AG04450 (cell line): ENCODE data around the gene COG4. TPM values are rescaled to one million over a fixed set of nuclear protein-coding genes. Genes with fewer than 3 reads are reported as not detected.

Experiments used
- CTCF ChIA-PET: fragments of 300-600, 350-600 bp; formaldehyde crosslinking; extraction: SDS; loops from one replicate; lab custom pipeline; 2022; ENCODE audit warnings: antibody characterized with exemption, inconsistent platforms; lab: Charles Lee
- POLR2A ChIA-PET: fragments of 350-600 bp; formaldehyde crosslinking; extraction: SDS; loops from one replicate; lab custom pipeline; 2021; ENCODE audit warnings: antibody characterized with exemption, inconsistent platforms; lab: Yijun Ruan, JAX
- DNase-seq: peaks from one replicate; pipeline ENCODE4 v3.0.0-alpha.2; 2011; ENCODE audit warnings: low read depth, low spot score
- H3K27ac ChIP-seq: one replicate; pipeline ENCODE4 v1.5.1; 2012; ENCODE audit warnings: low read depth, low read length, control low read depth
- H3K27me3 ChIP-seq: one replicate; pipeline ENCODE4 v1.6.0; 2012; ENCODE audit warnings: low read length; ENCODE audit not compliant: control insufficient read depth, insufficient read depth
- H3K4me3 ChIP-seq: 2 replicates; pipeline ENCODE4 v1.5.1; 2011; ENCODE audit warnings: mild to moderate bottlenecking, low read depth, low read length, control low read depth
- H3K9me3 ChIP-seq: 2 replicates; pipeline ENCODE4 v1.5.1; 2012; ENCODE audit warnings: low read length; ENCODE audit not compliant: control insufficient read depth, insufficient read depth
- CTCF ChIP-seq: IDR thresholded peaks from 2 replicates; pipeline ENCODE4 v1.5.1; 2011; ENCODE audit warnings: low read depth, low read length, control low read depth, inconsistent platforms
- polyA plus RNA-seq: library from polyadenylated mRNA; depleted of rRNA; stranded (reverse); fragments of >200 nt; gene quantifications from 2 replicates; pipeline ENCODE4 v1.2.3, GENCODE V29; 2011

COG4 gene
- polyA plus RNA-seq, 1 experiment, result 51.8 TPM

DNA sequence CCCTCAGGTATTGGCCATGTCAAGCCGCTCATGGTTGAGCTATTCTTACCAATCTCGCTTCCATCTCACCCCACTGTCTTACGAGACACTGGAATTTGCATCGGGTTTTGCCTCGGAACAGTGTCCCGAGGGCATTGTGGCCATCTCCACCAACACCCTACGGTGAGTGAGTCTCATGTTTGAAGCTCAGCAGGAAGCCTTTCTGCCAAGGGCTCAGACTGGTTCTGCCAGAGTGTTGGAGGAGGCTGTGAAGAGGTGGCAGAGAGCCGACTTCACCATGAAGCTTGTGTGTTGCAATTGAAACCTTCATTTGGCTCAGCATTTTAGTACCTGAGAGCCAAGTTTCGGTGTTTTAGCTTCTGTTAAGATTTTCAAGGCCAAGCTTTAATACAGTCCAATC, 38.3 kb upstream of the COG4 start:
- no peak for DNase-seq
- Histone ChIP-seq H3K9me3 (no peaks in the 10 kb centered on the region), H3K27ac (no peak overlapping the region), H3K27me3 (no peaks in the 10 kb centered on the region), H3K4me3 (no peak overlapping the region)
- CTCF ChIA-PET, result interaction anchor here (1.3 kb wide), 1 partner anchor 92 kb away, joined by 4 read pairs; no protein-coding TSS in a partner anchor
- no peak for TF ChIP-seq CTCF
- POLR2A ChIA-PET, result interaction anchor here (0.9 to 1.0 kb wide), 2 partner anchors 9 to 10 kb away, joined by 3 read pairs; no protein-coding TSS in a partner anchor

DNA sequence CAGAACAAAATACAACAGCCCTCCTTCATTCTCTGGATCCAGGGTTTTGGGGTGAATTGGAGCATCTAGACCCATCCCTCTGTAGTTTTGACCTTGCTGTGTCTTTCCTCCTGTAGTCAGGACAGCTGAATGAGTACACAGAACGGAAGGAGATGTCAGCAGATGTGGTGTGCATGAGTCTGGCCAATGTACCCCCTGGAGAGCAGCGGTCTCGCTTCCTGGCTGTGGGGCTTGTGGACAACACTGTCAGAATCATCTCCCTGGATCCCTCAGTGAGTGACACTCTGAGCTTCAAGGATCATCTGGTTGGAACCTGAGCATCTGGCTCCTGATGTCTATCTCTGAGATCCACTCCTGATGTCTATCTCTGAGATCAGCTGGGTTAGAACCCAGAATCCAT, 32.7 kb upstream of the COG4 start:
- CTCF ChIA-PET, result no interaction called here

DNA sequence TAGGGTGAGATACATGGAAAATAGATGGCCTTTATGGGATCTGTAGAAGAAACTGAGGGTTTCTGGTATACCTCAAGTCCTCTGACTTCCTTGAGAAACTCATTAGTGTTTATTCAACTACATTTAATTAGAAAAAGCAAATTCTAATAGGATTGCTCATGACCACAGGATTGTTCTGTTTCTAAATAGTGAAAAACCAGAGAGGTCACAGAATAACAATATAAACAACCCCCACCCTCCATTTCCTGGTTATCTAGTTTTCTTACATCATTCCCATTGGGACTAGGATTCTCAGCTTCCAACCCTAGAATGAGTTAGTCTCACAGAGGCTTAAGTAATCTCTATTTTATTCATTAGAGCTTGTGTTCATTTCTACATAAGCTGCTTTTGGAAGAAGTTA, 30.3 kb upstream of the COG4 start:
- no peaks in the 10 kb centered on the region for H3K9me3 ChIP-seq
- TF ChIP-seq CTCF, result no peak
- H3K4me3 ChIP-seq, result no peak overlapping the region
- H3K27me3 ChIP-seq, result no peaks in the 10 kb centered on the region
- ChIA-PET POLR2A (interaction anchor here (0.6 to 2.4 kb wide), 7 partner anchors 8 to 208 kb away, joined by 3 to 22 read pairs (median 5); no protein-coding TSS in a partner anchor), CTCF (interaction anchor here (1.7 to 3.9 kb wide), 4 partner anchors 24 to 217 kb away, joined by 6 to 15 read pairs (median 8); no protein-coding TSS in a partner anchor)
- peak; percentile 85 for DNase-seq
- peak overlapping the region; percentile 94 for H3K27ac ChIP-seq

More for the DNA sequence above, 32.7 kb upstream of the COG4 start:
- Histone ChIP-seq H3K27ac (no peak overlapping the region), H3K9me3 (no peaks in the 10 kb centered on the region), H3K4me3 (no peak overlapping the region), H3K27me3 (no peaks in the 10 kb centered on the region)
- no peak for DNase-seq
- POLR2A ChIA-PET, result no interaction called here
- TF ChIP-seq CTCF, result no peak

- no peak for DNase-seq
- ChIA-PET CTCF (interaction anchor here (1.7 to 3.9 kb wide), 3 partner anchors 23 to 218 kb away, joined by 6 to 15 read pairs (median 9); no protein-coding TSS in a partner anchor), POLR2A (interaction anchor here (1.2 to 2.4 kb wide), 4 partner anchors 9 to 24 kb away, joined by 3 to 22 read pairs (median 6); no protein-coding TSS in a partner anchor)
- no peak overlapping the region for H3K4me3 ChIP-seq
- no peaks in the 10 kb centered on the region for H3K27me3 ChIP-seq
- H3K27ac ChIP-seq, result peak overlapping the region; percentile 94
- TF ChIP-seq CTCF, result no peak
- no peaks in the 10 kb centered on the region for H3K9me3 ChIP-seq
Observed at GRCh38 chr16:70552675-70553074, 29.3 kb upstream of the COG4 start.

- DNase-seq, result no peak
Observed at GRCh38 chr16:70551788-70552187, 28.4 kb upstream of the COG4 start.

More at GRCh38 chr16:70551788-70552187, 28.4 kb upstream of the COG4 start:
- H3K27me3 ChIP-seq, result no peaks in the 10 kb centered on the region
- ChIA-PET CTCF (interaction anchor here (1.7 to 3.9 kb wide), 2 partner anchors 22 to 103 kb away, joined by 6 to 15 read pairs; no protein-coding TSS in a partner anchor), POLR2A (interaction anchor here (0.6 to 1.4 kb wide), 2 partner anchors 9 to 10 kb away, joined by 3 read pairs; no protein-coding TSS in a partner anchor)
- no peak for TF ChIP-seq CTCF
- H3K9me3 ChIP-seq, result no peaks in the 10 kb centered on the region
- H3K27ac ChIP-seq, result no peak overlapping the region
- H3K4me3 ChIP-seq, result no peak overlapping the region
